ENCODE measurements around the gene PHF2. TPM values are rescaled to one million over a fixed set of nuclear protein-coding genes. Genes with fewer than 3 reads are reported as not detected.

Gene PHF2
- total and polyA plus RNA-seq, 9 of the 15 experiments (the other 6 are each of a cell fraction or from before 2014, with no cell fraction given), result 0.37 to 14.4 (median 8.1) TPM

DNA sequence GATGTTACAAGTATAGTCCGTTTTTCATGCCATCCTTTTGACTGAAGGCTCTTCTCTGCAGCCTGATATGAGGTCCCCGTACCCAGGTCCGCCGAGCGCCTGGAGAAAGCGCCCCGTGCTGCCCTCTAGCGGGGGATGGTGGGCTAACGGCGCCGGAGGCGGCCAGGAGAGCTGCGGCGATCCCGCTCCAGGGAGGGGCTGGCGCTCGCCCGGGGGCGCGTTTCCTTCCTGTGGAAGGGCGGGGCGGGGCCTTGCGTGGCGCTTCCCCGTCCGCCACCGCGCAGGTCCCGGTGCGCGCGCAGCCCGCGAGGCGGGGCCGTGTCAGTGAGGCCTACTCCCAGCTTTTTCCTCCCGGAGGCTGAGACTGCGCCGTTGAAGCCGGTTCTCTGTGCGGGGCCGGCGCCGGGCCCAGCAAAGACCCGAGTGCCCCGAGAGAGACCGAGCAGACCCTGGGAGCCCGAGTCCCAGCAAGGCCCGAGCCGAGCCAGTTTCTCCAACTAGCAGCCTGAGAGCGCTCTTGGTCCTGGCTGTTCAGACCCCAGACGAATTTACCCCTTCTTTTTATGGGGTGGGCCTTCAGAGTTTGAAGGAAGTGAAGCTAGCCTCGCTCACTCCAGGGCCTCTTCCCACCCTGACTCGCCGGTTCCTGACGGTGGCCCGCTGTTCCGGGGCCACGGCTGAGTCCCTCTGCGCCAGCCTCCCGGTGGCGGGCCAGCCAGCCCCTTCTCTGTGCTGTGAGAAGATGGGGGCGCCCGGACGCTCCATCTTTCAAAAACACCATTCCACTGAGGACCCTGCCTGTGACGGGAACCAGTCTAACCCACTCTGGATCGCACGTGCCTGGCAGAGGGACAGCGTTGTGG, 9.7 kb upstream of the PHF2 start (continued):
- TF ChIP-seq MYBL2 (IDR thresholded peaks at IDR 0.05; ENCODE audit: low read depth) (no peak), MYBL2 (CRISPR knock-in tag; IDR thresholded peaks at IDR 0.05; ENCODE audit: borderline replicate concordance) (no peak), SRSF1 (IDR thresholded peaks at IDR 0.05; ENCODE audit: low read depth, low read length) (no peak), RBFOX2 (IDR thresholded peaks at IDR 0.05; ENCODE audit: low read depth, low read length) (peak; percentile 93), MAFK (IDR thresholded peaks at IDR 0.05; ENCODE audit: low read length) (0 out of 2 replicates have a peak, but pooled peaks have one; percentile 1), RBM15 (IDR thresholded peaks at IDR 0.05; ENCODE audit: insufficient read depth, low read length) (no peak), RBM25 (IDR thresholded peaks at IDR 0.05; ENCODE audit: low read depth, low read length, severe bottlenecking) (no peak), PHF8 (IDR thresholded peaks at IDR 0.05; ENCODE audit: borderline replicate concordance, low read length) (peak; percentile 92), ETV5 (CRISPR knock-in tag; IDR thresholded peaks at IDR 0.05; ENCODE audit: low read depth) (peak; percentile 63; the same call in 1 of the 2 replicates), SMC3 (conservative IDR thresholded peaks at IDR 0.05; ENCODE audit: insufficient read depth, low read depth, low read length) (peak; percentile 69), SMARCC2 (IDR thresholded peaks at IDR 0.05; ENCODE audit: low read depth) (no peak)
- TF ChIP-seq, protein P1, sequence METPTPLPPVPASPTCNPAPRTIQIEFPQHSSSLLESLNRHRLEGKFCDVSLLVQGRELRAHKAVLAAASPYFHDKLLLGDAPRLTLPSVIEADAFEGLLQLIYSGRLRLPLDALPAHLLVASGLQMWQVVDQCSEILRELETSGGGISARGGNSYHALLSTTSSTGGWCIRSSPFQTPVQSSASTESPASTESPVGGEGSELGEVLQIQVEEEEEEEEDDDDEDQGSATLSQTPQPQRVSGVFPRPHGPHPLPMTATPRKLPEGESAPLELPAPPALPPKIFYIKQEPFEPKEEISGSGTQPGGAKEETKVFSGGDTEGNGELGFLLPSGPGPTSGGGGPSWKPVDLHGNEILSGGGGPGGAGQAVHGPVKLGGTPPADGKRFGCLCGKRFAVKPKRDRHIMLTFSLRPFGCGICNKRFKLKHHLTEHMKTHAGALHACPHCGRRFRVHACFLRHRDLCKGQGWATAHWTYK (CRISPR knock-in tag; IDR thresholded peaks at IDR 0.05), result 0 out of 2 replicates have a peak, but pooled peaks have one; percentile 43
- TF ChIP-seq, protein P2, sequence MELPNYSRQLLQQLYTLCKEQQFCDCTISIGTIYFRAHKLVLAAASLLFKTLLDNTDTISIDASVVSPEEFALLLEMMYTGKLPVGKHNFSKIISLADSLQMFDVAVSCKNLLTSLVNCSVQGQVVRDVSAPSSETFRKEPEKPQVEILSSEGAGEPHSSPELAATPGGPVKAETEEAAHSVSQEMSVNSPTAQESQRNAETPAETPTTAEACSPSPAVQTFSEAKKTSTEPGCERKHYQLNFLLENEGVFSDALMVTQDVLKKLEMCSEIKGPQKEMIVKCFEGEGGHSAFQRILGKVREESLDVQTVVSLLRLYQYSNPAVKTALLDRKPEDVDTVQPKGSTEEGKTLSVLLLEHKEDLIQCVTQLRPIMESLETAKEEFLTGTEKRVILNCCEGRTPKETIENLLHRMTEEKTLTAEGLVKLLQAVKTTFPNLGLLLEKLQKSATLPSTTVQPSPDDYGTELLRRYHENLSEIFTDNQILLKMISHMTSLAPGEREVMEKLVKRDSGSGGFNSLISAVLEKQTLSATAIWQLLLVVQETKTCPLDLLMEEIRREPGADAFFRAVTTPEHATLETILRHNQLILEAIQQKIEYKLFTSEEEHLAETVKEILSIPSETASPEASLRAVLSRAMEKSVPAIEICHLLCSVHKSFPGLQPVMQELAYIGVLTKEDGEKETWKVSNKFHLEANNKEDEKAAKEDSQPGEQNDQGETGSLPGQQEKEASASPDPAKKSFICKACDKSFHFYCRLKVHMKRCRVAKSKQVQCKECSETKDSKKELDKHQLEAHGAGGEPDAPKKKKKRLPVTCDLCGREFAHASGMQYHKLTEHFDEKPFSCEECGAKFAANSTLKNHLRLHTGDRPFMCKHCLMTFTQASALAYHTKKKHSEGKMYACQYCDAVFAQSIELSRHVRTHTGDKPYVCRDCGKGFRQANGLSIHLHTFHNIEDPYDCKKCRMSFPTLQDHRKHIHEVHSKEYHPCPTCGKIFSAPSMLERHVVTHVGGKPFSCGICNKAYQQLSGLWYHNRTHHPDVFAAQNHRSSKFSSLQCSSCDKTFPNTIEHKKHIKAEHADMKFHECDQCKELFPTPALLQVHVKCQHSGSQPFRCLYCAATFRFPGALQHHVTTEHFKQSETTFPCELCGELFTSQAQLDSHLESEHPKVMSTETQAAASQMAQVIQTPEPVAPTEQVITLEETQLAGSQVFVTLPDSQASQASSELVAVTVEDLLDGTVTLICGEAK (IDR thresholded peaks at IDR 0.05), result peak; percentile 55
- TF ChIP-seq, protein P2 (CRISPR knock-in tag; IDR thresholded peaks at IDR 0.05), result no peak
- TF ChIP-seq, protein P3, sequence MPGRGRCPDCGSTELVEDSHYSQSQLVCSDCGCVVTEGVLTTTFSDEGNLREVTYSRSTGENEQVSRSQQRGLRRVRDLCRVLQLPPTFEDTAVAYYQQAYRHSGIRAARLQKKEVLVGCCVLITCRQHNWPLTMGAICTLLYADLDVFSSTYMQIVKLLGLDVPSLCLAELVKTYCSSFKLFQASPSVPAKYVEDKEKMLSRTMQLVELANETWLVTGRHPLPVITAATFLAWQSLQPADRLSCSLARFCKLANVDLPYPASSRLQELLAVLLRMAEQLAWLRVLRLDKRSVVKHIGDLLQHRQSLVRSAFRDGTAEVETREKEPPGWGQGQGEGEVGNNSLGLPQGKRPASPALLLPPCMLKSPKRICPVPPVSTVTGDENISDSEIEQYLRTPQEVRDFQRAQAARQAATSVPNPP (IDR thresholded peaks at IDR 0.05; ENCODE audit: borderline replicate concordance, insufficient read depth, insufficient read length), result no peak
